ENCODE data around the gene UBAP2.

- TF ChIP-seq CTCF (IDR thresholded peaks at IDR 0.05), result no peak
- TF ChIP-seq POLR2A (IDR thresholded peaks at IDR 0.05), result no peak
These were observed 96.6 kb downstream of the UBAP2 start for GRCh38 chr9:33952066-33952465.

Data from ovary (tissue), 3 donors.